Embryonic facial prominence (tissue), 1 donor: ENCODE data around the gene BTBD16.

Experiments used
- DNase-seq: peaks from one replicate; pipeline ENCODE4 v3.0.0-alpha.2; 2016; ENCODE audit errors: extremely low spot score

BTBD16 gene

DNA sequence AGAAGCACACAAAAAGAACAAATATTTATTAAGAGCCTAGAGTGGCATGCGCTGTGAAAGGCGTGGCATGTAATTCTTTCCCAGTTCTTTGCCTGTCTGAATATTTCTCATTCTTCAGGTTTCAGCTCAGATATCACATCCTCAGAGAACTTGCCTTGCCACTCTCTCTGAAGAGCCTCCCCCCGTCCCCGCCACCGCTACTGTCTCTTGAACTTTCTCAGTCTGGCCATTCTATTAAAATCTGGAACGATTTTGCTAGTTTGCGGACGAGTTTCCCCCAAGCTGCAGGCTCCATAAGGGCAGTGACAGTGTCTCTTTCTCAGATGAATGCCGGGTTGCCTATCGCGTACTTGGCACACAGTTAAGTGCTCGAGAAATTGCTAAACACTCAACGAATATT lies 102.6 kb downstream of the BTBD16 start:
- peak; percentile 17 for DNase-seq

DNA sequence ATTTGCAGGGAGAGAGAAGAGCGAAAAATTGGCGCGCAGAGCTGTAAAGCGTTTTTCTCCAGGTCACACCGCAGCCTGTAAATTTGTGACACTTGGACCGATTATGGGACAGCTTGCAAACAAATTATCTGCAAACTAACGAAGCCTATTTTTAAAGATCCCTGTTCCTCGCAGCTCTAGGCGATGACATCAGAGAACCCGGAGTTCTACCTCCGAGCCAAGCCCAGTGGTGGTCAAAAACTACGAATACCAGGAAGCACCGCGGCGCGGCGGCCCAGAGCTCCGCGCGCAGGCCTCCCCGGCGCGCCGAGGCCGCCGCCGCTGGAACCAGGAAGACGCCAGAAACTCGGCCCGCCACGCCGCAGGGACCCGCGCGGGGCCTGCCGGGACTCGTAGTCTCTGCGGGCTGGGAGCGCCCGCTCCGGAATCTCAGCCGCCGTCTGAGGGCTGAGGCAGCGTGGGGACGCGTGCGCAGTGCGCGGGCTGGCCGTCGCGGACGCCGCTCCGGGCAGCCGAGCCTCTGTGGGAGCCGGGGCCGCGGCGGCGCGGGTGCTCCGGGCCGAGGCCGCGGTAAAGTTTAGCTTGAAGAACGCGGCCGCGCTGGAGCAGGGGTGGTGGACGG lies 103.3 kb downstream of the BTBD16 start, which contains the start of gene PLEKHA1:
TSS of gene PLEKHA1 (plus strand) at position 472 of the 622 bp plus-strand sequence. CDS start 18,493 bp downstream, outside the sequence.
- peak; percentile 90 for DNase-seq

- no peak for DNase-seq
These were observed 104.0 kb downstream of the BTBD16 start for GRCh38 chr10:122374859-122375678.

DNA sequence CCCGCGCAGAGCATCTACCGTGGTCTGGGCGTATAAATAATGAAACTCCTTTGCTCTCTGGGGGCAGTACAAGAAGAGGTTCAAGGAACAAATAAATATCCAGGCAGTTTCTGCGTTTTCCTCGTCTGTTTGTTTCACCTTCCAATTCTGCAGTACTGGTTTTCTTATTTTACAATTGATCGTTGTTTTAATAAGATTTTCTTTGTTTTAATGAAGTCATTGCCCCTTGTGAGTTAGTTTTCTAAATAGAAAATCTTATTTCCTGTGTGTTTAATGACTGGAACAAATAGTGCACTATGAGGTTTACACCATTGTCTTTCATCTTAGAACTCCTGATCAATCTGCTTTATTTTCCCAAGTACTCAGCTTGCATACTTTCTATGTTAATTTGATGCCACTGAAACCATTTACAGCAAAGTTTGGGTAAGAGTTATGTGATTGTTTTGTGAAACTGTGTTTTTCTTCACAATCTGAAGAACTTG lies 104.6 kb downstream of the BTBD16 start:
- DNase-seq: no peak

GRCh38 chr10:122376364-122376961 lies 105.4 kb downstream of the BTBD16 start:
- no peak for DNase-seq

- no peak for DNase-seq
These were observed 107.9 kb downstream of the BTBD16 start for GRCh38 chr10:122379041-122379440.

GRCh38 chr10:122379537-122379936 lies 108.4 kb downstream of the BTBD16 start:
- no peak for DNase-seq

DNA sequence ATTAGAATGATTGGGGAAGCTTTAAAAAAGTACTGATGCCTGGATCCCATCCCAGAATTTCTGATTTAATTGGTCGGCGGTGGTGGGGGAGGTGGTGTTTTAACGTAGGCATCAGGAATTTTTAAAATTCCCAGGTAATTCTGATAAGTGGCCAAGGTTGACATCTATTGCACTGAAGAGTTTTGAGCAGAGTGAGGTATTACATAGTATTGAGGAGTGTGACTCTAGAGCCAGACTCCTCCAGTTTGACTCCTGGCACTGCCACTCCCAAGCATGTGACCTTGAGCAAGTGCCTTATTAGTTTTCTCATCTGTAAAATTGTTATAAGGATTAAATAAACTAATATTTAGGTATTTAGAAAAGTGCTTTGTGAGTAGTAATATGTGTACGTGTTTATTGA lies 109.6 kb downstream of the BTBD16 start:
- DNase-seq: no peak

- no peak for DNase-seq
These were observed 110.6 kb downstream of the BTBD16 start for GRCh38 chr10:122381680-122382079.

GRCh38 chr10:122386514-122386913 lies 115.4 kb downstream of the BTBD16 start:
- DNase-seq: no peak

DNA sequence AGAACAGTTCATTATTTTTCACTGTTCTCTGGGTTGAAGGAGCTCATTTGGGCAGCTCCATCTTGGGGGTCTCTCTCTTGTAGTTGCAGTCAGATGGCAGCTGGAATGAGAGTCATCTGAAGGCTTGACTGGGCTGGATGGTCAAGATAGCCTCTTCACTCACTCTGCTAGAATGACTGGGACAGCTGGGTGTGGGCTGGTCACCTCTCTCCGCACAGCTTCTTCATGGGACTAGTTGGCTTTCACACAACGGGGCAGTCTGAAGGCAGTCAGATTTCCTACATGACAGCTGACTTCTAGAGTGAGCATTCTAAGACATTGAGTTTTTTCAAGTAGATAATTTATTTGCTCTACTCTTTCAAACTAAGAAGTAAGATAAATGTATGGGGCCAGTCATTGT lies 116.5 kb downstream of the BTBD16 start:
- no peak for DNase-seq
